Endometrium (tissue), 2 donors: ENCODE data around the gene CTNNBL1.
"Not testable (repeated sequence)": the region's sequence is repeated elsewhere in the genome, so short reads cannot be mapped to it uniquely, and the experiment has no call there.

Source experiments
- FAIRE-seq: peaks from 2 replicates; lab custom pipeline; 2012; peaks lifted over from hg19 to GRCh38; lab: Jason Lieb, UNC
- donor health status: control.
- donor health status: control.

The CTNNBL1 gene

GRCh38 chr20:37711994-37712964, 18.4 kb downstream of the CTNNBL1 start:
- FAIRE-seq = no peak

- no peak for FAIRE-seq
Observed at GRCh38 chr20:37713396-37713795, 19.6 kb downstream of the CTNNBL1 start.

GRCh38 chr20:37714978-37715672, 21.3 kb downstream of the CTNNBL1 start:
- no peak for FAIRE-seq

GRCh38 chr20:37721751-37722150, 27.9 kb downstream of the CTNNBL1 start:
- FAIRE-seq = no peak

DNA sequence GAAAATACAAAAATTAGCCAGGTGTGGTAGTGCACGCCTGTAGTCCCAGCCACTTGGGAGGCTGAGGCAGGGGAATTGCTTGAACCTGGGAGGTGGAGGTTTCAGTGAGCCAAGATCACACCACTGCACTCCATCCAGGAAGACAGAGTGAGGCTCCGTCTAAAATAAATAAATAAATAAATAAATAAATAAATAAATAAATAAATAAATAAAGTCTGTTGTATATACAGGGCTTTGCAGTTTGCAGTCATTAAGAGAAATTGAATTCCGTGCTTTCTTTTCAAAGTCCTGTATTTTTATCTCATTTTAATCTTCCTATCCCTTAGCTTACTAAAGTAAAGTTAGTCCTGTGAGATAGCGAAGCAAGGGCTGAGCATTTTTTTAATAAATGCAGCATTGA, 28.5 kb downstream of the CTNNBL1 start:
- not testable (repeated sequence) for FAIRE-seq

DNA sequence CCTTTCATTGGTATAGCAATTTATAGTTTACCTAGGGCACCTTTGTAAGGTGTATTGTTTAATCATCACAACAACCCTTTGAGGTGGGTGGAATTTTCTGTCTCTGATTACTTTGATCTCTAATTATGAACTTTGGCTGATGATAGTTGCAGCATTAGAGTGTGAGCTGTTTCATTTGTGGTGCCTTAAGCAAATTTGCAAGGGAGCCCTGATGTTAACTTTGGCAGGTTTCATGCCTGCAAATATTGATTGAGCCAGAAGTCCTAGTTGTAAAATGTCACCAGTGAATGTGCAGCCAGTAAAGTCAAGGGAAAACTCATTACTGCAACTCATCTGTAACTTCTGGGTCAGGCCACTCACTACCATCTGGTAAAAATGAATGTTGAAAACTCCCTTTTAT, 29.8 kb downstream of the CTNNBL1 start:
- FAIRE-seq = no peak

DNA sequence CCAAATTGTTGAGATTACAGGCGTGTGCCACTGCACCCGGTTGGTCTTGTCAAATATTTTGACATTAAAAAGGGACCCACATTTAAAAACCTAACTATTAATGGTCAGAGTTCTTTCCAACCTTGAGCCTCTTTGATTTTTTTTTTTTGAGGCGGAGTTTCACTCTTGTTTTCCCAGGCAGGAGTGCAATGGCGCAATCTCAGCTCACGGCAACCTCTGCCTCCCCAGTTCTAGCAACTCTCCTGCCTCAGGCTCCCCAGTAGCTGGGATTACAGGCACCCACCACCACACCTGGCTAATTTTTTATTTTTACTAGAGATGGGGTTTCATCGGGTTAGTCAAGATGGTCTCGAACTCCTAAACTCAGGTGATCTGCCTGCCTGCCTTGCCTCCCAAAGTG, 31.3 kb downstream of the CTNNBL1 start:
- no peak for FAIRE-seq

DNA sequence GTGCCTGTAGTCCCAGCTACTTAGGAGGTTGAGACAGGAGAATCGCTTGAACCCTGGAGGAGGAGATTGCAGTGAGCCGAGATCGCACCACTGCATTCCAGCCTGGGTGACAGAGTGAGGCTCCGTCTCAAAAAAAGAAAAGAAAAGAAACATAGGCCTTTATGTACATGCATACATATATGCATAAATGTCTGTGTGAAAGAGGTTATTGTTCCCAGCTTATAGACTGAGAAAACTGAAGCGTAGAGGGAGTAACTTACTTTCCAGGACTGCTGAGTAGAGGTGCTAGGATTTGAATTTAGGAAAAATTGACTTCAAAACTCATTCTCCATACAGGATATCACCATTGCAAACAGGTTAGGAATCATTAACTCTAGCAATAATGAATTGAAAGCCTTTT, 32.0 kb downstream of the CTNNBL1 start:
- FAIRE-seq = no peak

DNA sequence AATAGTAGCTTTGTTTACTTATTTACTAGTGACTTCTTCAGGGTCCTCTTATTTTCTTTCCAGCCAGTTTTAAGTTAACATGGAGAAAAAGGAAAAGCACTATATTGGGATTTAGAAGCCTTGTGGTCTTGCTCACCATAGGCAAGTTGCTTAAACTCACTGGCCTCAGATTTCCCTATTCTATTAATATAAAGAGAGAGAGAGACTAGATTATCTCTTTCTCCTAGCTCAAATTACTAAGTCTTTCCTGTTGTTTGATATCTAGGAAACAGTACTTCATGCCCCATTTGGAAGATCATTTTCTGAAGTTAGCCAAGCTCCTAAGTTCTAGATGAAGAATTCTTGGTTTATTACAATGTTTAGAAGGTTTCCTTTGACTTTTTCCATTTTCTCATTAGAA, 32.5 kb downstream of the CTNNBL1 start:
- no peak for FAIRE-seq

- no peak for FAIRE-seq
Observed at GRCh38 chr20:37726971-37727956, 33.4 kb downstream of the CTNNBL1 start.

- FAIRE-seq = no peak
Observed at GRCh38 chr20:37727957-37728634, 34.3 kb downstream of the CTNNBL1 start.

GRCh38 chr20:37728635-37728983, 34.8 kb downstream of the CTNNBL1 start:
- no peak for FAIRE-seq

DNA sequence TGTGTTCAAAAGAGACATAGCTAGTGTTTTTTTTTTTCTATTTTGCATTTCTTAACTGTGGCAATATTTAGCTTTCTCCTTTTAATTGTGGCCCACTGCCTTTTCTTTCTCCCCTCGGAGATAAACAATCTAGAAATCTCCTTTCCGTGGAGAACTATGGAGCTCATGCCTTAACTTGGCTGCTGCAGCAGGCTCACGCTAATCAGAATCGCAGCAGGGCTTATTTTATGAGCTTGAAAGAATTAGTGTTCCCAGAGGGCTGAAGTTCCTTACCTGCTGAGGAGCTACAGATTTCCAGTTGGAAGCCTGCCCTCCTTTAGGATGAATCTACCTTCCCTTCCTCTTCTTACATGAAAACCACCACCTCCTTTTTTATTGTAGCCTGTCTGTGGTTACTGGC, 35.6 kb downstream of the CTNNBL1 start:
- FAIRE-seq = no peak

GRCh38 chr20:37729909-37730308, 36.1 kb downstream of the CTNNBL1 start:
- no peak for FAIRE-seq

DNA sequence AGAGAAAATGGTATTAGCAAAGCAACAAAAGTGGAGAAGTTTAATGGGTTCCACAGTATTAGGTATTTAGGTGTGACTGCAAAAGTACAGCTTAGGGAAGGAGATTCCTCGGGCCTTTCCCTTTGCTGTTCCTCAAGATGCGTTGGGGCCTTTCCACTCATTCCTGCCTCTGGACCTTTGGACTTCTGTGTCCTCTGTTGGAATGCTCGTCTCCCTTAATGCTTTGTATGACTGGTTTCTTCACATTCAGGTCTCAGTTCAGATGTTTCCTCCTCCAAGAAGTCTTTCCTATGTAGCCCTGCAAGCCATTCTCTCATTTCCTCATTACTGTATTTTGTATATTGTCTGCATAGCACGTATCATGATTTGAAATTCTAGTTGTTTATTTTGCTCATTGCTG, 39.6 kb downstream of the CTNNBL1 start:
- no peak for FAIRE-seq

- FAIRE-seq = no peak
Observed at GRCh38 chr20:37734228-37734985, 40.6 kb downstream of the CTNNBL1 start.

DNA sequence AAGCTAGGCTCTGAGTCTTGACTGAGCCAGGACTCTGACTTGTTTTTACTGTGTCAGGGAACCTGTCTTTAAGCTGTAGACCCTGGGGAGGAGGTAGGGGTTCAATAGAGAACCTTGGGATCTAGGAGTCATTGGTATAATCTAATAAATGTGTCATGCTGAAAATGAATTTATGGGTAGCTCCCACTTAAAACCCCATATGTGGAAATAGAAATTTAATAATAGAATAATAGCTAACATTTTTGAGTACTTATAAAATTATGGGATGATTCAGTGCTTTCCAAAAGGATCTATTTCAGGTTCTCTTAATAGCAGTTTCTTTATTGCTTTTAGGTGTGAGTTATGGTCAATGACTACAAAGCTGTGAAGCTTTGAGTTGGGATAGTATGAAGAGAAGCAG, 41.7 kb downstream of the CTNNBL1 start:
- FAIRE-seq = no peak

GRCh38 chr20:37736132-37736531, 42.3 kb downstream of the CTNNBL1 start:
- FAIRE-seq = no peak

GRCh38 chr20:37737826-37738420, 44.1 kb downstream of the CTNNBL1 start:
- FAIRE-seq = no peak

- FAIRE-seq = no peak
Observed at GRCh38 chr20:37741055-37741454, 47.2 kb downstream of the CTNNBL1 start.
